Fibroblast of the aortic adventitia (primary cell): ENCODE measurements around the gene LPCAT4. TPM values are rescaled to one million over a fixed set of nuclear protein-coding genes. Genes with fewer than 3 reads are reported as not detected.
"Not testable (repeated sequence)": the region's sequence is repeated elsewhere in the genome, so short reads cannot be mapped to it uniquely, and the experiment has no call there.

Experiments used
- DNase-seq: peaks from one replicate; pipeline ENCODE4 v3.0.0-alpha.2; 2010; ENCODE audit warnings: low read depth
- H3K4me3 ChIP-seq: 2 replicates; pipeline ENCODE4 v1.5.1; 2011; ENCODE audit warnings: low read depth, mild to moderate bottlenecking, control low read depth, low read length, moderate library complexity
- total RNA-seq: library from RNA; depleted of rRNA; stranded (reverse); fragments of >200 nt; gene quantifications from 2 replicates; pipeline ENCODE4 v1.2.3, GENCODE V29; 2012; ENCODE audit warnings: low replicate concordance
- TF ChIP-seq, protein P1 (sequence below): IDR thresholded peaks from 2 replicates; pipeline ENCODE4 v1.5.1; 2011; ENCODE audit warnings: mild to moderate bottlenecking, low read length, control low read depth, inconsistent platforms; ENCODE audit not compliant: insufficient read depth

LPCAT4 gene
- total RNA-seq, 1 donor: 19.3 TPM

DNA sequence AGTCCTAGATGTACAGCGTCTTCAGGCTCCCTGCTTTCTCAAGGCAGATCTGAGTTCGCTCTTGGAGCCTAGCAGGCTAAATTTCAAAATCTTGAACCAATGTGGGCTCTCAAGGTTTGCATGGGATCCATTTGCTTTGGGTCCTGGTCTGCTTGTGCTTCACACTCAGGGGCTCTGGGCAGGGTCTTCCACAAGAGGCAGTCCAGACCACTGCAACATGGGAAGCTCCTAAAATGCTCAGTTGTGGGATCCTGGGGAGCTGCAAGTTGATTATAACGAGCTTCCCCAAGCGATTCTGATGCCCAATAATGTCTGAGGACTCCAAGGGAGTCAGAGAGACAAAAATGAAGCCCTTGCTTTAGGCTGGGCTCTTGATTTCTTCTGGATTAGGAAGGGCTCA is 17.2 kb downstream of the LPCAT4 start:
- H3K4me3 ChIP-seq: no peak overlapping the region
- TF ChIP-seq, protein P1, sequence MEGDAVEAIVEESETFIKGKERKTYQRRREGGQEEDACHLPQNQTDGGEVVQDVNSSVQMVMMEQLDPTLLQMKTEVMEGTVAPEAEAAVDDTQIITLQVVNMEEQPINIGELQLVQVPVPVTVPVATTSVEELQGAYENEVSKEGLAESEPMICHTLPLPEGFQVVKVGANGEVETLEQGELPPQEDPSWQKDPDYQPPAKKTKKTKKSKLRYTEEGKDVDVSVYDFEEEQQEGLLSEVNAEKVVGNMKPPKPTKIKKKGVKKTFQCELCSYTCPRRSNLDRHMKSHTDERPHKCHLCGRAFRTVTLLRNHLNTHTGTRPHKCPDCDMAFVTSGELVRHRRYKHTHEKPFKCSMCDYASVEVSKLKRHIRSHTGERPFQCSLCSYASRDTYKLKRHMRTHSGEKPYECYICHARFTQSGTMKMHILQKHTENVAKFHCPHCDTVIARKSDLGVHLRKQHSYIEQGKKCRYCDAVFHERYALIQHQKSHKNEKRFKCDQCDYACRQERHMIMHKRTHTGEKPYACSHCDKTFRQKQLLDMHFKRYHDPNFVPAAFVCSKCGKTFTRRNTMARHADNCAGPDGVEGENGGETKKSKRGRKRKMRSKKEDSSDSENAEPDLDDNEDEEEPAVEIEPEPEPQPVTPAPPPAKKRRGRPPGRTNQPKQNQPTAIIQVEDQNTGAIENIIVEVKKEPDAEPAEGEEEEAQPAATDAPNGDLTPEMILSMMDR: no peak
- DNase-seq: no peak

DNA sequence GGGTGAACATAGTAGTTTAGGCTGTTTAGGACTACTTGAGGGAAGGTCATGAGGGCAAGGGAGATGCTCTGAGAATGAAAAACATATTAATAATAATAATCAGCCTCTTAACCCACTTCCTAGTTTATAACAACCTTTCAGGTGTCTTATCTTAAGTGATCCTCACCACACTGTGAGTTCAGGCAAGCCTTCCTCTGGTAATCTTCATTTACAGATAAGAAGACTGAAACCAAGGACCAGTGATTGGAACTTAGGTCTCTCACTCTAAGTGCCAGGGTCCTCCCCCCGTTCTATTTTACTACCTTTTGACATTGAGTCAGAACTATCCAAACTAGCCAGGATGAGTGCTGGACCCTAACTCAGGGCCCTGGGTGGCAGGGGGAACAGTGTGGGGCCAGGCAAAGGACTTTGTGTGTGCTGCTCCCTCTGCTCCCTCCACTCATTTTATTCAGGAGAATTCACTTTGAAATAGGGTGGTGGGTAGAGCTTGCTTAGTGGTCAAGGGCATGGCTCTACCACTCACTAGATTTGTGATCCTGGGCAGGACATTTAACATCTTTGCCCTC is 18.2 kb downstream of the LPCAT4 start:
- TF ChIP-seq, protein P1: no peak
- DNase-seq: no peak
- no peak overlapping the region for H3K4me3 ChIP-seq

- no peak for DNase-seq
- H3K4me3 ChIP-seq: no peak overlapping the region
- TF ChIP-seq, protein P1: no peak
Observed at GRCh38 chr15:34347951-34348638, 18.9 kb downstream of the LPCAT4 start.

GRCh38 chr15:34342737-34343575 is 24.0 kb downstream of the LPCAT4 start, which contains the start of the genes NOP10 and NUTM1:
Gene NOP10 (minus strand): TSS chr15:34343136. CDS start chr15:34343073, 63 bp downstream.
Gene NUTM1 (plus strand): TSS chr15:34343315. CDS start chr15:34343697, 382 bp downstream.
- peak; percentile 95 for DNase-seq
- H3K4me3 ChIP-seq: peak within 1 kb of the TSS; percentile 100
- TF ChIP-seq, protein P1: peak; percentile 96

- not testable (repeated sequence) for DNase-seq
- H3K4me3 ChIP-seq: peak overlapping the region; percentile 100
Observed at GRCh38 chr15:34342213-34342736, 24.7 kb downstream of the LPCAT4 start.

DNA sequence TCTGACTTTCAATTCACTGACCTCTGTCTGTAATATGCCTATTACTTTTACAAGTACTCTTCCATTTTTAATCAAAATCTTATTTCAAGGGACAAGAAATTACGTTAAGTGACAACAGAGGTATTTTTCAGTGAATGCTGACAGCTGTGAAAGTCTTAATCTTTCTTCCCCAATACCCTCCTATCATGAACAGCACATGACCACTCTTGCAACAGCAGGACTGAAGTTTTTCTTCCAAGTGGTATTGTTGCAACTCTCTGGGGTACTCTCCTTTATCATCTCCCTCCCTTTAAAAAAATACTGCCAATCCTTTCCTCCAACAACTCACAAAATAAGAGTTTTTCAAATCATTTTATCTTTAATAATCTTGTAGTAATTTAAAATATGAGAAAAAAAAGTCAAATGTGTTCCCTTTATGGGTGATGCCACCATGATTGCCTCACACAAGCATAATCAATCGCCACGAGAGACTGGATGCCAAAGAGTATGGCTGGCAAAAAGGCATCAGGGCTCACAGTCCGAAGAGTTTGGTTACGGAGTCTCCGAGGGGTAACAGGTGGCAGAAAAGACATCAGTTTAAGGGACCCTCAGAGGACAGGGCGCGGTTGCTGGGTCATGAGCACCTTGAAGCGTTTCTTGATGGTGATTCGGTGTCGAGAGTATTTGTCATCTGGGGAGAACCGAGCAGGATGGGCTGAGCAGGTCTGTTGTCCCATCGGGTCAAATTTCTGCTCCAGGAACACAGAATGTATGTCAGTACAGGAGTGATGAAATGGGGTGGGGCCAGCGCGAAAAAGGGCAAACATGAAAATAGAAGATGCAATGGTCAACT is 25.4 kb downstream of the LPCAT4 start:
- peak overlapping the region; percentile 100 for H3K4me3 ChIP-seq
- TF ChIP-seq, protein P1: no peak
- DNase-seq: no peak
